GM23338 (cell line): Measurements from ENCODE around the gene METAP1D. TPM values are rescaled to one million over a fixed set of nuclear protein-coding genes. Genes with fewer than 3 reads are reported as not detected.

Experiments
- ATAC-seq: fragments of 200-7000 bp; cut with Tn5 transposase; 3 replicates; pipeline ENCODE4 v1.9.1; 2020
- DNase-seq: peaks from one replicate; pipeline ENCODE4 v3.0.0-alpha.2; 2015; ENCODE audit warnings: low spot score
- H2AFZ ChIP-seq: fragments of 200-600 bp; sonication (generic); 2 replicates; pipeline ENCODE4 v1.8.0; 2016; ENCODE audit warnings: antibody characterized with exemption, mild to moderate bottlenecking, moderate library complexity
- H3F3A ChIP-seq: fragments of 200-600 bp; sonication (generic); replicated peaks from 2 replicates; pipeline ENCODE4 v1.8.0; 2017; ENCODE audit warnings: antibody characterized with exemption, mixed run types, low read depth
- H3K27ac ChIP-seq: fragments of 200-600 bp; sonication (generic); 2 replicates; pipeline ENCODE4 v1.6.1; 2016; ENCODE audit warnings: low read depth
- H3K27me3 ChIP-seq: fragments of 200-600 bp; sonication (generic); 2 replicates; pipeline ENCODE4 v1.8.0; 2016; ENCODE audit warnings: mild to moderate bottlenecking, mixed run types, moderate library complexity; ENCODE audit not compliant: insufficient read depth
- H3K36me3 ChIP-seq: fragments of 200-600 bp; sonication (generic); 2 replicates; pipeline ENCODE4 v1.8.0; 2016; ENCODE audit warnings: mild to moderate bottlenecking; ENCODE audit not compliant: insufficient read depth
- H3K4me1 ChIP-seq: fragments of 200-600 bp; sonication (generic); 2 replicates; pipeline ENCODE4 v1.8.0; 2016; ENCODE audit warnings: mild to moderate bottlenecking, moderate library complexity; ENCODE audit not compliant: insufficient read depth
- H3K4me2 ChIP-seq: fragments of 200-600 bp; sonication (generic); 2 replicates; pipeline ENCODE4 v1.7.1; 2017; ENCODE audit warnings: mixed run types
- H3K4me3 ChIP-seq: fragments of 200-600 bp; sonication (generic); 2 replicates; pipeline ENCODE4 v1.6.1; 2016; ENCODE audit warnings: mixed run types
- H3K79me2 ChIP-seq: fragments of 200-600 bp; sonication (generic); replicated peaks from 2 replicates; pipeline ENCODE4 v1.8.0; 2017; ENCODE audit warnings: mild to moderate bottlenecking; ENCODE audit not compliant: insufficient read depth
- H3K9me2 ChIP-seq: fragments of 200-600 bp; sonication (generic); 2 replicates; pipeline ENCODE4 v1.8.0; 2017; ENCODE audit not compliant: insufficient read depth
- H4K20me1 ChIP-seq: fragments of 200-600 bp; sonication (generic); replicated peaks from 2 replicates; pipeline ENCODE4 v1.8.0; 2017; ENCODE audit warnings: mild to moderate bottlenecking; ENCODE audit not compliant: insufficient read depth
- H3K27ac Mint-ChIP-seq: 2 replicates; pipeline ENCODE4 v1.8.0; 2020; ENCODE audit warnings: inconsistent platforms, mild to moderate bottlenecking, moderate library complexity, mixed read lengths
- H3K27me3 Mint-ChIP-seq: 3 replicates; pipeline ENCODE4 v1.8.0; 2022; ENCODE audit warnings: low read depth, mild to moderate bottlenecking, moderate library complexity, mixed read lengths, inconsistent platforms; ENCODE audit not compliant: insufficient read depth, poor library complexity
- H3K36me3 Mint-ChIP-seq: 3 replicates; pipeline ENCODE4 v1.8.0; 2021; ENCODE audit warnings: low read depth, mild to moderate bottlenecking, inconsistent platforms, moderate library complexity, mixed read lengths
- H3K4me1 Mint-ChIP-seq: 3 replicates; pipeline ENCODE4 v1.8.0; 2020; ENCODE audit warnings: mild to moderate bottlenecking, inconsistent platforms, mixed read lengths
- H3K4me3 Mint-ChIP-seq: 3 replicates; pipeline ENCODE4 v1.8.0; 2021; ENCODE audit warnings: moderate library complexity, mild to moderate bottlenecking, inconsistent platforms, mixed read lengths
- H3K9me3 Mint-ChIP-seq: 3 replicates; pipeline ENCODE4 v1.8.0; 2020; ENCODE audit warnings: moderate library complexity, mild to moderate bottlenecking, inconsistent platforms, mixed read lengths
- CTCF ChIP-seq, 2 experiments: fragments of 200-600 bp in 1 of 2; sonication (generic) in 1 of 2; conservative IDR thresholded peaks; 2 replicates each; pipeline versions ENCODE4 v1.5.1 to v1.6.1; 2016 to 2017; ENCODE audit warnings: antibody characterized with exemption in 2 of 2, low read depth in 2 of 2, mild to moderate bottlenecking in 2 of 2, moderate library complexity in 1 of 2
- ETS1 ChIP-seq: IDR thresholded peaks from 2 replicates; pipeline ENCODE4 v1.6.1; 2016; ENCODE audit warnings: antibody characterized with exemption
- EZH2 ChIP-seq: fragments of 200-600 bp; sonication (generic); IDR thresholded peaks from one replicate; pipeline ENCODE4 v1.8.0; 2017; ENCODE audit warnings: antibody characterized with exemption, mild to moderate bottlenecking, low read depth; ENCODE audit not compliant: unreplicated experiment
- EZH2phosphoT487 ChIP-seq: fragments of 200-600 bp; sonication (generic); IDR thresholded peaks from one replicate; pipeline ENCODE4 v1.8.1; 2018; ENCODE audit warnings: antibody characterized with exemption; ENCODE audit not compliant: unreplicated experiment
- JUNB ChIP-seq: IDR thresholded peaks from one replicate; pipeline ENCODE4 v1.6.1; 2016; ENCODE audit warnings: antibody characterized with exemption; ENCODE audit not compliant: unreplicated experiment
- NANOG ChIP-seq: IDR thresholded peaks from 2 replicates; pipeline ENCODE4 v1.6.1; 2016; ENCODE audit warnings: antibody characterized with exemption, borderline replicate concordance
- POLR2AphosphoS5 ChIP-seq: IDR thresholded peaks from 2 replicates; pipeline ENCODE4 v1.6.1; 2016; ENCODE audit warnings: antibody characterized with exemption, low read depth
- STAT1 ChIP-seq: IDR thresholded peaks from one replicate; pipeline ENCODE4 v1.6.1; 2016; ENCODE audit warnings: antibody characterized with exemption; ENCODE audit not compliant: unreplicated experiment
- ZNF114 ChIP-seq: fragments of 250-450 bp; sonication (Bioruptor Pico); IDR thresholded peaks from 2 replicates; pipeline ENCODE4 v1.5.0; 2020; ENCODE audit warnings: mild to moderate bottlenecking, moderate library complexity
- ZNF462 ChIP-seq: fragments of 250-450 bp; sonication (Bioruptor Pico); IDR thresholded peaks from 2 replicates; pipeline ENCODE4 v1.5.0; 2020; ENCODE audit warnings: mild to moderate bottlenecking, moderate library complexity
- polyA plus RNA-seq: library from polyadenylated mRNA; unstranded; fragments of >200 nt; fragmentation: Nextera tagmentation; extraction: Ambion mirVana; gene quantifications from 2 replicates; pipeline ENCODE4 v1.2.1, GENCODE V29; 2016
- total RNA-seq: library from RNA; depleted of rRNA; stranded (reverse); fragments of >200 nt; shearing (Covaris generic); gene quantifications from 2 replicates; pipeline ENCODE4 v1.2.3, GENCODE V29; 2014

The METAP1D gene
- total and polyA plus RNA-seq, 2 experiments from 2014 or later: 12.8 to 15.5 TPM

- no peak for TF ChIP-seq ETS1
- no peak for TF ChIP-seq ZNF114
- TF ChIP-seq EZH2phosphoT487: no peak
- no peak for TF ChIP-seq CTCF (conservative IDR thresholded peaks at IDR 0.05; ENCODE audit: low read depth in 2 of 2)
- no peak for TF ChIP-seq STAT1
Measured at GRCh38 chr2:171991027-171991426, 8.7 kb upstream of the METAP1D start (continued).

- H3K4me3 ChIP-seq: no peak overlapping the region
- no peaks in the 10 kb centered on the region for H3K9me2 ChIP-seq
- Mint-ChIP-seq H3K4me3 (no peak overlapping the region), H3K27me3 (peaks cover 7% of the 10 kb centered on the region), H3K27ac (no peak overlapping the region), H3K9me3 (no peaks in the 10 kb centered on the region), H3K4me1 (peaks cover 11% of the 10 kb centered on the region), H3K36me3 (no peaks in the 10 kb centered on the region)
- H4K20me1 ChIP-seq: no peaks in the 10 kb centered on the region
- H3K4me1 ChIP-seq: no peaks in the 10 kb centered on the region
- no peaks in the 10 kb centered on the region for H3F3A ChIP-seq
- H2AFZ ChIP-seq: 0 out of 2 replicates have a peak overlapping the region, but pooled peaks have one; percentile 12
- no peak for DNase-seq
- no peak for ATAC-seq
- peaks cover 16% of the 10 kb centered on the region for H3K27me3 ChIP-seq
- H3K36me3 ChIP-seq: no peaks in the 10 kb centered on the region
- H3K79me2 ChIP-seq: no peaks in the 10 kb centered on the region
- H3K27ac ChIP-seq: no peak overlapping the region
- H3K4me2 ChIP-seq: no peak overlapping the region
- TF ChIP-seq ZNF462 (CRISPR knock-in tag) (no peak), JUNB (no peak), EZH2 (no peak), POLR2AphosphoS5 (no peak), CTCF (conservative IDR thresholded peaks at IDR 0.05; ENCODE audit: low read depth in 2 of 2) (no peak), STAT1 (no peak), ETS1 (no peak), NANOG (no peak), ZNF114 (no peak)
Measured at GRCh38 chr2:171995586-171995985, 4.2 kb upstream of the METAP1D start.
